ENCODE data around the gene GLYR1. TPM values are rescaled to one million over a fixed set of nuclear protein-coding genes. Genes with fewer than 3 reads are reported as not detected.

GLYR1 gene
- total RNA-seq, 1 experiment from 2014 or later, result 135 TPM

DNA sequence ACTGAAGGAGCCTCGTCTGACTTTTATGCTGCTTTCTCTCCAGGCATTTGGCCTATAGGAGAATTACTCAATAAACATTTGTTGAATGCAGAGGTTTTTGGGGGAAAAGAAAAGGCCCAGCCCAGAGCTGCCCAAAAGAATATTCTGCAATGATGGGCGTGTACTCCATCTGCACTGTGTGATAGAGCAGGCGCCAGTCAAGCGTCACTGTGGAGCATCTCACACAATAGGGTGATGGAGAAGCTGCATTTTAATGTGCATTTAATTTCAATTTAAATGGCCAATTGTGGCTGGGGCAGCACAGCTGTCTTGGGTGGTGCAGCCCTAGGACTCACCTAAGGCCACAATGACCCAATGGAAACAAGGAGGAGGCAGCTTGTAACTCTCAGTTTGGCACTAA is 20.6 kb downstream of the GLYR1 start:
- peaks cover 21% of the 10 kb centered on the region for H3K36me3 ChIP-seq (ENCODE audit: low read depth)
- H3K79me2 ChIP-seq (ENCODE audit: low read depth), result no peaks in the 10 kb centered on the region
- no peak overlapping the region for H2AFZ ChIP-seq
- no peaks in the 10 kb centered on the region for H3K4me1 ChIP-seq (replicated peaks; ENCODE audit: insufficient read depth)
- no TSS peak for BruUV-seq (replicated peaks)
- H3K27me3 ChIP-seq (ENCODE audit: insufficient read depth, low read depth), result no peaks in the 10 kb centered on the region
- DNase-seq, result no peak
- H4K20me1 ChIP-seq (ENCODE audit: insufficient read depth), result peaks cover 6% of the 10 kb centered on the region; the same call in 1 of the 2 replicates
- no peaks in the 10 kb centered on the region for H3F3A ChIP-seq (ENCODE audit: insufficient read depth, low read depth)
- intact Hi-C loops (cut with micrococcal nuclease; ENCODE audit: unreplicated experiment), result no loop called here
- ChIA-PET POLR2A (ENCODE audit: unreplicated experiment) (no interaction called here), CTCF (no interaction called here)
- no peaks in the 10 kb centered on the region for H3K9me3 ChIP-seq (ENCODE audit: insufficient read depth, low read depth)
- no peaks in the 10 kb centered on the region for H3K9me2 ChIP-seq (ENCODE audit: insufficient read depth)
- TF ChIP-seq, protein P1, sequence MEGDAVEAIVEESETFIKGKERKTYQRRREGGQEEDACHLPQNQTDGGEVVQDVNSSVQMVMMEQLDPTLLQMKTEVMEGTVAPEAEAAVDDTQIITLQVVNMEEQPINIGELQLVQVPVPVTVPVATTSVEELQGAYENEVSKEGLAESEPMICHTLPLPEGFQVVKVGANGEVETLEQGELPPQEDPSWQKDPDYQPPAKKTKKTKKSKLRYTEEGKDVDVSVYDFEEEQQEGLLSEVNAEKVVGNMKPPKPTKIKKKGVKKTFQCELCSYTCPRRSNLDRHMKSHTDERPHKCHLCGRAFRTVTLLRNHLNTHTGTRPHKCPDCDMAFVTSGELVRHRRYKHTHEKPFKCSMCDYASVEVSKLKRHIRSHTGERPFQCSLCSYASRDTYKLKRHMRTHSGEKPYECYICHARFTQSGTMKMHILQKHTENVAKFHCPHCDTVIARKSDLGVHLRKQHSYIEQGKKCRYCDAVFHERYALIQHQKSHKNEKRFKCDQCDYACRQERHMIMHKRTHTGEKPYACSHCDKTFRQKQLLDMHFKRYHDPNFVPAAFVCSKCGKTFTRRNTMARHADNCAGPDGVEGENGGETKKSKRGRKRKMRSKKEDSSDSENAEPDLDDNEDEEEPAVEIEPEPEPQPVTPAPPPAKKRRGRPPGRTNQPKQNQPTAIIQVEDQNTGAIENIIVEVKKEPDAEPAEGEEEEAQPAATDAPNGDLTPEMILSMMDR (conservative IDR thresholded peaks at IDR 0.05), result no peak
- no peak for TF ChIP-seq EZH2 (IDR thresholded peaks at IDR 0.05; ENCODE audit: low read depth)
- no peak overlapping the region for H3K4me2 ChIP-seq
- no peak overlapping the region for H3K4me3 ChIP-seq
- no peak overlapping the region for H3K27ac ChIP-seq

DNA sequence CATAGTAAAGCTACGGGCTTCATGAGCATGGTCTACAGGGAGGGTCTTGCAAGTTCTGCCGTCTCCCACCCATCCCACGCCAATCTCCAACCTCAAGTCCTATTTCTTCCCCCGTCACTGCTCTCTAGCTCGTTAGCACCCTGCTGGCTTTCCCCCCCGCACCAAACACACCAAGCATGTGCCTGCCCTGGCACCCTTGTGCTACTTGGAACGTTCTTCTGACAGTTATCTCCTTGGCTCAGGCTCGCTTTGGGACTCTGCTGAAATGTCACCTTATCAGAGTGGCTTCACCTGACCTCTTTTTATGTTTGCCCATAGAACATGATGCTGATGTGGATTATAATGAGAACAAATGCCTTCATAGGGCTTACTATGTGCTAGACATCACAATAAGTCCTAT is 21.9 kb downstream of the GLYR1 start:
- Histone ChIP-seq H3K4me2 (no peak overlapping the region), H2AFZ (no peak overlapping the region), H3K4me1 (replicated peaks; ENCODE audit: insufficient read depth) (no peaks in the 10 kb centered on the region), H3K27ac (no peak overlapping the region), H4K20me1 (ENCODE audit: insufficient read depth) (peaks cover 6% of the 10 kb centered on the region; the same call in 1 of the 2 replicates), H3K27me3 (ENCODE audit: insufficient read depth, low read depth) (no peaks in the 10 kb centered on the region), H3K9me2 (ENCODE audit: insufficient read depth) (no peaks in the 10 kb centered on the region), H3K9me3 (ENCODE audit: insufficient read depth, low read depth) (no peaks in the 10 kb centered on the region), H3K79me2 (ENCODE audit: low read depth) (no peaks in the 10 kb centered on the region), H3F3A (ENCODE audit: insufficient read depth, low read depth) (no peaks in the 10 kb centered on the region), H3K36me3 (ENCODE audit: low read depth) (peaks cover 31% of the 10 kb centered on the region), H3K4me3 (no peak overlapping the region)
- ChIA-PET CTCF (no interaction called here), POLR2A (ENCODE audit: unreplicated experiment) (no interaction called here)
- intact Hi-C loops (cut with micrococcal nuclease; ENCODE audit: unreplicated experiment), result no loop called here
- no peak for TF ChIP-seq EZH2 (IDR thresholded peaks at IDR 0.05; ENCODE audit: low read depth)
- TF ChIP-seq, protein P1 (conservative IDR thresholded peaks at IDR 0.05), result no peak
- BruUV-seq (replicated peaks), result no TSS peak
- DNase-seq, result no peak

DNA sequence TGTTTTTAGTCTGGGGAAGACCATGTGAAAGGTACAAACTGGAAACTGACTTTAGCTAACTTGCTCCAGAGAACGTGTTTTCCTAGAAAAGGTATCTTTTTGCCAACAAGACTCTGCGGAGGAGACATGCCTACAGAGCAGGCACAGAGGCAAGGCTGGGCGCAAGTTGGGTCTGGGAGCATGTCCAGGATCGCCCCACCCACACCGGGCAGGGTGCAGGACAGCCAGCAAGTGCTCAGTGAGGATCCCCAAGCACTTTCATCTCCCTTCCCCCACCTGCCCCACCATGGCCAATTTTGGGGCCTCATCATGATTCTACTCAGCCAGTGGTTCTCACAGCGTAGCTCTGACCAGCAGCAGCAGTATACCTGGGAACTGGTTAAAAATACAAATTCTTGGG is 26.4 kb downstream of the GLYR1 start:
- no peaks in the 10 kb centered on the region for H3K79me2 ChIP-seq (ENCODE audit: low read depth)
- H3K9me3 ChIP-seq (ENCODE audit: insufficient read depth, low read depth), result no peaks in the 10 kb centered on the region
- no peaks in the 10 kb centered on the region for H3F3A ChIP-seq (ENCODE audit: insufficient read depth, low read depth)
- POLR2A ChIA-PET (ENCODE audit: unreplicated experiment), result interaction anchor here (0.6 kb wide), 1 partner anchor 110 kb away, joined by 6 read pairs; no protein-coding TSS in a partner anchor
- DNase-seq, result no peak
- no peak overlapping the region for H3K27ac ChIP-seq
- H3K4me3 ChIP-seq, result no peak overlapping the region
- TF ChIP-seq, protein P1 (conservative IDR thresholded peaks at IDR 0.05), result no peak
- TF ChIP-seq EZH2 (IDR thresholded peaks at IDR 0.05; ENCODE audit: low read depth), result no peak
- CTCF ChIA-PET, result no interaction called here
- H2AFZ ChIP-seq, result no peak overlapping the region
- BruUV-seq (replicated peaks), result no TSS peak
- no peak overlapping the region for H3K4me2 ChIP-seq
- intact Hi-C loops (cut with micrococcal nuclease; ENCODE audit: unreplicated experiment), result no loop called here
- H3K36me3 ChIP-seq (ENCODE audit: low read depth), result peaks cover 29% of the 10 kb centered on the region
- H3K4me1 ChIP-seq (replicated peaks; ENCODE audit: insufficient read depth), result no peaks in the 10 kb centered on the region
- H3K9me2 ChIP-seq (ENCODE audit: insufficient read depth), result no peaks in the 10 kb centered on the region
- H4K20me1 ChIP-seq (ENCODE audit: insufficient read depth), result no peaks in the 10 kb centered on the region
- H3K27me3 ChIP-seq (ENCODE audit: insufficient read depth, low read depth), result no peaks in the 10 kb centered on the region
